OCI-LY7 (cell line): ENCODE measurements around the gene APEH. TPM values are rescaled to one million over a fixed set of nuclear protein-coding genes. Genes with fewer than 3 reads are reported as not detected.

Experiments used
- BruUV-seq: library from RNA; stranded (reverse); fragments of 400-500 nt; replicated peaks from 2 replicates; lab custom pipeline; 2021; lab: Mats Ljungman, UMichigan
- CTCF ChIA-PET: fragments of 300-600 bp; sonication (Branson Sonifier 250); formaldehyde crosslinking; loops from one replicate; lab custom pipeline; 2022; ENCODE audit warnings: antibody characterized with exemption; ENCODE audit not compliant: unreplicated experiment; lab: Charles Lee
- POLR2A ChIA-PET: fragments of 300-600 bp; sonication (Branson Sonifier 250); formaldehyde crosslinking; loops from one replicate; lab custom pipeline; 2022; ENCODE audit warnings: antibody characterized with exemption; lab: Charles Lee
- DNase-seq: peaks from one replicate; pipeline ENCODE4 v3.0.0-alpha.2; 2015; ENCODE audit warnings: low spot score
- H2AFZ ChIP-seq: fragments of 200-600 bp; sonication (generic), shearing (Covaris generic); 2 replicates; pipeline ENCODE4 v1.6.1; 2014; ENCODE audit warnings: mild to moderate bottlenecking, antibody characterized with exemption, low read length, moderate library complexity
- H3K27ac ChIP-seq: fragments of 200-600 bp; sonication (generic); 2 replicates; pipeline ENCODE4 v1.5.1; 2014; ENCODE audit warnings: mixed run types, low read depth, mild to moderate bottlenecking, moderate library complexity, low read length, inconsistent platforms; ENCODE audit not compliant: poor library complexity, severe bottlenecking
- H3K36me3 ChIP-seq: fragments of 200-600 bp; sonication (generic); 2 replicates; pipeline ENCODE4 v1.6.1; 2014; ENCODE audit warnings: mild to moderate bottlenecking, antibody characterized with exemption, low read length, moderate library complexity, mixed read lengths; ENCODE audit not compliant: insufficient read depth
- H3K4me1 ChIP-seq: fragments of 200-600 bp; sonication (generic); 2 replicates; pipeline ENCODE4 v1.5.1; 2014; ENCODE audit warnings: mild to moderate bottlenecking, low read length; ENCODE audit not compliant: insufficient read depth, poor library complexity, severe bottlenecking
- H3K4me2 ChIP-seq: fragments of 200-600 bp; sonication (generic); 2 replicates; pipeline ENCODE4 v1.6.1; 2014; ENCODE audit warnings: mild to moderate bottlenecking, low read length
- H3K4me3 ChIP-seq: fragments of 200-600 bp; sonication (generic); 2 replicates; pipeline ENCODE4 v1.5.1; 2014; ENCODE audit warnings: mild to moderate bottlenecking, low read depth, low read length; ENCODE audit not compliant: poor library complexity, severe bottlenecking
- H3K79me2 ChIP-seq: fragments of 200-600 bp; sonication (generic); 2 replicates; pipeline ENCODE4 v1.6.1; 2016; ENCODE audit warnings: low read depth, mild to moderate bottlenecking, low read length, moderate library complexity, mixed read lengths; ENCODE audit not compliant: insufficient read depth
- H3K9me2 ChIP-seq: fragments of 200-600 bp; sonication (generic); 2 replicates; pipeline ENCODE4 v1.6.1; 2016; ENCODE audit warnings: mild to moderate bottlenecking, low read length, mixed read lengths; ENCODE audit not compliant: insufficient read depth
- H3K9me3 ChIP-seq: fragments of 200-600 bp; sonication (generic); 2 replicates; pipeline ENCODE4 v1.6.1; 2014; ENCODE audit warnings: mild to moderate bottlenecking, mixed run types, low read length, mixed read lengths
- H4K20me1 ChIP-seq: fragments of 200-600 bp; sonication (generic); 2 replicates; pipeline ENCODE4 v1.6.1; 2014; ENCODE audit warnings: mild to moderate bottlenecking, antibody characterized with exemption, low read length, moderate library complexity, mixed read lengths; ENCODE audit not compliant: insufficient read depth
- CTCF ChIP-seq: fragments of 200-600 bp; sonication (generic); conservative IDR thresholded peaks from 2 replicates; pipeline ENCODE4 v1.5.1; 2014; ENCODE audit warnings: mild to moderate bottlenecking, antibody characterized with exemption, low read length, moderate library complexity, mixed read lengths
- EZH2phosphoT487 ChIP-seq: fragments of 200-600 bp; sonication (generic); IDR thresholded peaks from 2 replicates; pipeline ENCODE4 v1.6.1; 2018; ENCODE audit warnings: low read depth, borderline replicate concordance, mild to moderate bottlenecking, mixed run types, antibody characterized with exemption, low read length, moderate library complexity, mixed read lengths
- intact Hi-C: fragments of 100-400 bp; cut with micrococcal nuclease; formaldehyde crosslinking; loops from one replicate; pipeline ENCODE4 v1.10.0; 2022; ENCODE audit not compliant: unreplicated experiment
- total RNA-seq, 2 experiments: library from RNA; depleted of rRNA in 1 of 2; stranded (reverse); fragments of >200 nt in 1 of 2; shearing (Covaris generic) in 1 of 2; gene quantifications; 2 replicates each; pipeline ENCODE4 v1.2.3, GENCODE V29; 2014 to 2022

Gene APEH
- total RNA-seq, 2 experiments from 2014 or later: 112 to 132 TPM

- Histone ChIP-seq H3K27ac (no peak overlapping the region), H3K4me1 (no peaks in the 10 kb centered on the region), H3K79me2 (no peaks in the 10 kb centered on the region), H3K36me3 (no peaks in the 10 kb centered on the region), H3K4me3 (no peak overlapping the region), H3K9me3 (no peaks in the 10 kb centered on the region), H3K9me2 (no peaks in the 10 kb centered on the region), H4K20me1 (no peaks in the 10 kb centered on the region), H3K4me2 (no peak overlapping the region), H2AFZ (no peak overlapping the region)
- DNase-seq: no peak
- no TSS peak for BruUV-seq
- TF ChIP-seq CTCF (no peak), EZH2phosphoT487 (no peak)
- intact Hi-C loops: no loop called here
- ChIA-PET CTCF (no interaction called here), POLR2A (no interaction called here)
Observed at GRCh38 chr3:49657208-49657915, 16.8 kb upstream of the APEH start.

GRCh38 chr3:49658711-49659110 is 15.4 kb upstream of the APEH start:
- Histone ChIP-seq H3K27ac (no peak overlapping the region), H3K36me3 (no peaks in the 10 kb centered on the region), H3K9me2 (no peaks in the 10 kb centered on the region), H4K20me1 (no peaks in the 10 kb centered on the region), H3K9me3 (no peaks in the 10 kb centered on the region), H3K4me2 (no peak overlapping the region), H3K4me3 (no peak overlapping the region), H3K79me2 (no peaks in the 10 kb centered on the region), H3K4me1 (no peaks in the 10 kb centered on the region), H2AFZ (no peak overlapping the region)
- no peak for TF ChIP-seq CTCF
- TF ChIP-seq EZH2phosphoT487: no peak
- CTCF ChIA-PET: no interaction called here
- POLR2A ChIA-PET: no interaction called here
- BruUV-seq: no TSS peak
- DNase-seq: no peak
- intact Hi-C loops: no loop called here

GRCh38 chr3:49659756-49660155 is 14.4 kb upstream of the APEH start:
- Histone ChIP-seq H3K4me1 (no peaks in the 10 kb centered on the region), H2AFZ (no peak overlapping the region), H4K20me1 (no peaks in the 10 kb centered on the region), H3K4me3 (no peak overlapping the region), H3K9me2 (no peaks in the 10 kb centered on the region), H3K27ac (no peak overlapping the region), H3K9me3 (no peaks in the 10 kb centered on the region), H3K36me3 (no peaks in the 10 kb centered on the region), H3K4me2 (no peak overlapping the region), H3K79me2 (no peaks in the 10 kb centered on the region)
- BruUV-seq: no TSS peak
- intact Hi-C loops: no loop called here
- DNase-seq: no peak
- ChIA-PET CTCF (no interaction called here), POLR2A (no interaction called here)
- TF ChIP-seq EZH2phosphoT487: no peak
- TF ChIP-seq CTCF: no peak
